Erythroblast (primary cell): ENCODE results near the gene PPARA.
A peak's percentile ranks its signal among the peaks of the same experiment; 100 is the strongest.
"Not testable (repeated sequence)": the region's sequence is repeated elsewhere in the genome, so short reads cannot be mapped to it uniquely, and the experiment has no call there.

Source experiments
- DNase-seq, 2 experiments: peaks; one replicate each; lab custom pipeline; 2025; lab: John Stamatoyannopoulos, UW
- GATA1 ChIP-seq: IDR thresholded peaks from 2 replicates; pipeline ENCODE4 v1.6.1; 2011; ENCODE audit warnings: low read depth, mild to moderate bottlenecking, control low read depth, low read length, moderate library complexity
- POLR2A ChIP-seq: IDR thresholded peaks from 2 replicates; pipeline ENCODE4 v1.6.1; 2011; ENCODE audit warnings: mild to moderate bottlenecking, low read length

The PPARA gene

DNA sequence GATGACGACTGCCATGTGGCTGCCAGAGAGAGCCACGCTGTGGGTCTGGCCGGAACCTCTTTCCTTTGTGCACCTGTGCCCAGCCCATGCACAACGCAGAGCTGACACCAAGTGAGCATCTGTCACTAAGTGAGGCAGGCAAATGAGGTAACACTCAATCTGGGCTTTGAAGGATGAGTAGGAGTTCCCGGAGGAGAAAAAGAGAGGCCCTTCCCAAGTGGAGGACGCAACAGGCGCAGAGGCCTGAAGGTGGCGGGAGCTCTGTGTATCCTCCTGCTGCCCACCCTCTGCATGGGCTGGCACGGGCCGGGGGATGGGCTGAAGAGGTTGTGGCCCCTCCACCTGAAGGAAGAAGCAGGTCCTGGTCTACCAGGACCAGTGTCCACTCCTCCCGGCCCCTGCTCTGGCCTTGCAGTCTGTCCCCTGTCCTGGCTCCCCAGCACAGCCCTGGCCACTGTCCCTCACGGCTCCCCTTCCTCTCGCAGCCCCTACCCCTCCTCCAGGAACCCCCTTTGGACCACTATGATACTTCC is 23.4 kb upstream of the PPARA start:
- TF ChIP-seq POLR2A (no peak), GATA1 (no peak)
- no peak for DNase-seq

DNA sequence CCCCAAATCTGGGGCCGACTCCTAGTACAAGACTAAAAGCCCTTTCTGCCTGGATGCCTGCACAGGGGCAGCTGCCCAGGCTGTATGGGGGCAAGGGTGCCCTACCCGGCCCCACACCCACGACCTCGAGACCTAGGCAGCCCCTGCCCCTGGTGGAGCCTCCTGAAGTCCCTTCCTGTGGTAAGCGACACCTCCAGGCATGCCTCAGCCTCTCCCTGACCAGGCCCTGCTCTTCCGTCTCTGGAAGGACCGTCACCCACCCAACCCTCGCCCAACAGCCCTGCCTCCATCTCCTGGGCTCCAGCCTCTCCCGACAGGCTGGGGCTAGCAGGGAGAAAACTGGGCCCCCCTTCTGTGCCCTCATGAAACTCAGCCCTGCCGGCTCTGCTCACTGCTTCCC is 22.8 kb upstream of the PPARA start:
- DNase-seq: no peak
- TF ChIP-seq GATA1 (no peak), POLR2A (no peak)

DNA sequence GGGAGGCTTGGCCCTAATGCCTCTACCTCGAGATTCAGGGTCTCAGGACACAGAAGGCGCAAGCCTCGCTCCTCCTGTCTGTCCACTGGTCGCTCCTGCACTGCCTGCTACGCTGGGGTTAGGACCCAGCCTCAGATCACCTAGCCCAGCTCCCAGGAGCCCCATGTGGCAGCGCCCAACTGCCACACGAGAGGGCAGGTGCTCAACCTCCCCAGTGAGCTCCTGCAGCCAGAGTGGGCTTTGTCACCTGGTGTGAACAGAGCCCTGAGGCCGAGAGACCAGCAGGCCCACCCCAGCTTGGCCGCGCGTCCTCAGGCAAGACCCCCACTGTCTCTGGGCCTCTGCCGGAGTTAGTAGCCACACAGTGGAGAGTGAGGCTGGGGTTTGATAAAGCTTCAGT is 21.7 kb upstream of the PPARA start:
- DNase-seq: no peak
- TF ChIP-seq POLR2A (no peak), GATA1 (no peak)

DNA sequence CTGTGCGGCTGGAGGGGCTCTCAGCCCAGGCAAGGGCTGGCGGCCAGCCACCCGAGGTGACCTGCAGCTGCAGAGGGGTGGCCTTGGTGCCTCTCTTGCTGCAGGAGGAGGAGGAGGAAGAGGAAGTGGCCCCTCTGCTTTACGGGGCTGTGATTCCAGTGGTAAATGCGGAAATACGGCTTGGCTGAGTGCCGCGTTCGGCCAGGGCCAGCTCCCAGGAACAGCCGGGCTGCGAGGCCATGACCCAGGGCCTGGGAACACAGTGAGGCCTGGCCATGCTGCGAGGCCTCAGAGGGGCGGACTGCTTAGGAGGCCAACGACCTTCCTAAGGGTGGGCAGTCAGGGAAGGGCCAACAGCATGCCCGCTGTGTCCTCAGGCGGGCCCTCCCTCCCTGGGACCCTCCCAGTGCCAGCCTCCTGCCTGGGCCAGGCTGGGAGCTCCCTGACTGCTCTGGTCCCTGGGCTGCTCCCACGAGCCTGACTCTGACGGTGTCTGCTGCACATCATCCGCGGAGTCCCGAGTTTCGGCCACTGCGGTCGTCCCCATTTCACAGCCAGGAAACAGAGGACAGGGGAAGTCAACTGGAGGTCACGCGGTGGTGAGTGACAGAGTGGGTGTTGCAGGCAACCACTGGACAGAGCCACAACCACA is 20.8 kb upstream of the PPARA start:
- TF ChIP-seq GATA1: no peak
- no peak for TF ChIP-seq POLR2A
- DNase-seq: no peak

DNA sequence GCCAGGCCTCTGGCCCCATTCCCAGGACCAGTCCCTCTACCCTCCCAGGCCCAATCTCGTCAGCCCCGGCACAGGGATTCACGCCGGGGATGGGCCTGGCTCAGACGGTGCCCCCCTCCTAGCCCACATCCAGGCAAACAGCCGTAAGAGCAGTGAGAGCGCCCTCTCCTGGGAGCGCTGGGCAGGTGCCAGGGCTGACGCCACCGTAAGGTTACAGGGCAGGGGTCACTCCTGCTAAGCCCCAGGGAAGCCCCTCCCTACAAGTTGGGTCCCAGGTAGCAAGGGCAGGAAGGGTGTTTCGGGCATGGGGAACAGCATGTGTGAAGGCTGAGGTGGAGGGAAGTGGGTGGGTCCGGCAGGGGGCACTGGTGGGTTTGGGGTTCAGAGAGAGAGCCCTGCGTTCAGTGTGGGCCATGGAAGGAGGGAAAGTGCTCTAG is 19.2 kb upstream of the PPARA start:
- TF ChIP-seq GATA1 (no peak), POLR2A (no peak)
- DNase-seq: peak in 1 of 2 experiments; percentile 29

DNA sequence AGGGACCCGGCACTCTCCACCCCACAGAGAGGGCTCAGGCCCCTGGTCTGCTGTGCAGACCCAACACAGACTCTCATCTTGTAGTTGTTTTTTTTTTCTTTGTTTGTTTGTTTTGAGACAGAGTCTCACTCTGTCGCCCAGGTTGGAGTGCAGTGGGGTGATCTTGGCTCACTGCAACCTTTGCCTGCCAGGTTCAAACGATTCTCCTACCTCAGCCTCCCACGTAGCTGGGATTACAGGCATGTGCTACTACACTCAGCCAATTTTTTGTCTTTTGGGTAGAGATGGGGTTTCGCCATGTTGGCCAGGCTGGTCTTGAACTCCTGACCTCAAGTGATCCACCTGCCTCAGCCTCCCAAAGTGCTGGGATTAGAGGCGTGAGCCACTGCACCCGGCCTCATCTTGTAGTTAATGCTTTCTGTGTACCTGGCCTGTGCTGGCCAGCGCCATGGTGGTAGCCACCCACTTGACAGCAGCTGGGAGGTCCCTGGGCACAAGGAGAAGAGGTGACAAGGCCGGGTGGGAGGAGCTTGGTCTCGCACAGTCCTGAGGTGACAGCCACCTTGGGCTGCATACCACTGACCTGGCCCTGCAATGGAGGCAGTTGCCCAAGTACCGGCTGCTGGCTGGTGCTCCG is 18.0 kb upstream of the PPARA start:
- not testable (repeated sequence) for DNase-seq

DNA sequence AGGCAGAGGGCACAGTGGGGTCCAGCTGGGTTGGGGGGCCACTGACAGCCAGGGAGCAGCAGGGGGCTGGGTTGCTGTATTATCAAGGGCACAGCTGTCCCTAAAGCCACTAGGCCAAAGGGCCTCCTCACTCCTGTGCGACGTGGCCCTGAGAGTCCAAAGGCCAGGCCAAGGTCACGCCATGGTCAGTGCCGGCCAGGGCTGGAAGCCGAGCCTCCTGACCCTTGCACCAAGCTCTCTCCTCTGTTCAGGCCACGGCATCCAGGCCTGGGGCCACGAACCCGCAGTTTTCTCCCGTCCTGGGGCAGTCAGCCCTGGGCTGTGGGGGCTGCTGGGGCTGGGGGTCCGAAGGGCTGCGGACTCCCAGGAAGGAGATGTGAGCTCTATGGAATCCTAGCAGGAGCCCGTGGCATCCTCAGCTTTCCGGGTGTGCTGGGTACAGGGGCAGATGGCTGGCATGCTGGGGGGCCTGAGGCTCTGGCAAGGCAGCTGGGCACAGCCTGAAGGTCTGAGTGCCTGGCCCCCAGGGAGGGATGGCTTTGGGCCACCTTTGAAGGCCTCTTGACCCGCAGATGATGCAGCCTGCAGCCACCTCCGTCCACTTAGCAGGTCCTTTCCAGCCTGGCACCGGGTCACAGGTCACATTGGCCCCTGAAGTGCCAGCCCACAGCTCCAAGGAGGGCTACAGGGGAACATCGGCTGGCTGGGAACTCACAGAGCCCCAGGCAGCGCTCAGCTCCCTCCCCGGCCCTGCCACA is 17.3 kb upstream of the PPARA start:
- no peak for TF ChIP-seq GATA1
- no peak for DNase-seq

DNA sequence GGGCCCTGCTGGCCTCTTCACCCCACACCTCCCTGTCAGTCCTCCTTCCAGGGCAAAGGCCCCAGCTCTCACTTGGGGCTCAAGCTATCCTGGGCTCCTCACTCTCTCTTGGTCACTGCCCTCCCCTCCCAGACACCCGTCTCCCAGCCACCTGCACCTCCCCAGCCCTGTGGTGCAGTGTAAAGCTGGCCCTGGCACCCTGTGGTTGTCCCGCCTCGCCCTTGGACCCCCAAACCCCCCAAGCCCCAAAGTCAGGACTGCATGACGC is 16.8 kb upstream of the PPARA start:
- TF ChIP-seq GATA1 (no peak), POLR2A (no peak)
- DNase-seq: no peak

DNA sequence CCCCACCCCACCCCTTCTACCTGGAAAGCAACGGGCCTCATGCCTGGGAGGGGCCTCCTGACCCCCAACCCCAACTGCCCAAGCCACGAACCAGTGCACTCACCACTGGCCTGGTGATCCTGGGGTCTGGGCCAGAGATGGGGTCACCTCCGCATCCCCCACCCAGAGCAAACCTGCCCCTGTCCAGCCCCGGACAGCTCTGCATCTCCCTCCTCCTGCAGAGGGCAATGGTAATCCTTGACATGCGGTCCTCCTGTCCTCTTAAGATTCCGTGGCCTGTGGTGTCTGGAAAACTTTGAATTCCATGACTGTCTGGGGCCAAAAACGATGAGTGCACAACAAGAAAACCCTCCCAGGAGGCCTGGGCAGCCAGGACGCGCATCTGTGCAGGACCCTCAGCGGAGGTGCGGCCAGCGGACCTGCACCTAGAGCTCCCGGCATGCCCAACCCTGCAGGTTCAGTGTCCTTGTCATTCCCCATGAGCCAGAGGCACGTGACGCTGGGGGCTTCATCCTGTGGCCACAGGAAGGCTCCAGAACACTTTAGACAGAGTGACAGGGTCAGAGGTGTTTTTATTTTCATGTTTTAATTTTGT is 16.1 kb upstream of the PPARA start:
- no peak for DNase-seq
- TF ChIP-seq POLR2A (no peak), GATA1 (no peak)

DNA sequence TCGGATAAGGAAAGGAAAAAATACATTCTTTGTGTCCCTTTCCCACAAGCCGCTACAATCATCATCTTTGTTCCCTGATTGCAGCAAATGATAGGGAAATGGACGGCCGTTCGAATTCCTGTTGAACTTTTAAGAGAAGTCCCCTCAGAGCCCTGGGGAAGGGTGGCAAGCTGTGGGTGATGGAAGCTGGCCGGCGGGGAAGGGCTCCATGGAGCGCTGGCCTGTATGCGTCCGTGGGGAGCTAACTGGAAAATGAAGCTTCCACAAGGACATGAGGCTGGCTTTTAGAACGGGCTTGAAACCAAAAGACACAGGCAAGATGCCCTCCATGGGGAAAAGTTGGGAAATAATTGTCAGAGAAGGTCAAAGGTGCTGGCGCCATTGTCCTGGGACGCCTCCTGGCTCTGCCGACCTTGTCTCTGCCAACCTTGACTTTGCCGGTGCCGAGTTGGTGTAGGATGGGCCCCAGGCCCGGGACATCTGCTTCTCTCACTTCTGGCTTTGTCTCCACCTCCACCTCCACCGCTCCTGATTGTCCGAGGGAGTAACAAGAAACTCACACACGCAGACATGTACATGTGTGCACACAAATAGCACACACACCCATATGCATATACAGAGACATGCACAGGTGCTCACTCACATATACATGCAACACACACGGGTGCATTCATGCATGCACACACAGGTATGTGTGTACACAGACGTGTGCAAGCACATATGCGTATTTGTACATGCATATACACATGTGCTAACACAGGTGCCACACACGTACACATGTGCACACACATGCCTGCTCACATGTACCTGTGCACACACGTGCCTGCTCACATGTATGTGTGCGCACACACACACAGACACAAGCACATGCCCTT is 14.5 kb upstream of the PPARA start:
- TF ChIP-seq GATA1 (no peak), POLR2A (no peak)

DNA sequence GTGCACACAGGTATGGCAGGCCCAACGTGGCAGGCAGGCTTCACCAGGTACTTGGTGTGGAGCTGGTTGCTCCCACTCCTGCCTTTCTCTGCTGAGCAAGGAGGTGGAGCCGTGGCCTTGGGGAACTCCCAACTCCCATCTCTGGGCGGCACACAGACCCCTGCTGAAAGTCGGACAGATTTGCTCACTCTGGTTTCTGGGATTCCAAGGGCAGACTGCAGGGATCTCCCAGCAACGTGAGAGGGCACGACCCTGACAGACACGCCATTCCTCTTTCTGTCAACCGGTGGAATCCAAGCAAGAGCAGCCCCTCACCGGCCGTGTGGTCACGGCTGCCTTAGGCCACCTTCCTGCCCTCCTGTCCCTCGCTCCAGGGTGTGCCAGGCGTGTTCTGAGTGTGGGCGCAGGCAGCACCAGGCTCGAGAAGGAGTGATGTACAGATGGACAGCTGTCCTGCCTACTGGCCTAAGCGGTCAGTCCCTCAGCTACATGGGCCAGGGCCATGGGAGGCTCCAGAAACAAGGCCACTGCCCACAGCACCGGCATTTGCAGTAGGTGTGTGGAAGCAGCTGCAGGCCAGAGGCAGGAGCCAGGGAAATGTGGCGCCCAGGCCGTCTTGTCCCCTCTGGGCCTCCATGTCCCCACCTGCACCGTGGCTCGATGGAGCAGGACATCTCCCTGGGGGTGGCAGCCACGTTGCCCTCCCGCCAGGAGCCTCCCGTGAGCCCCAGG is 13.7 kb upstream of the PPARA start:
- DNase-seq: no peak

More for the DNA sequence above, 14.5 kb upstream of the PPARA start:
- no peak for DNase-seq

DNA sequence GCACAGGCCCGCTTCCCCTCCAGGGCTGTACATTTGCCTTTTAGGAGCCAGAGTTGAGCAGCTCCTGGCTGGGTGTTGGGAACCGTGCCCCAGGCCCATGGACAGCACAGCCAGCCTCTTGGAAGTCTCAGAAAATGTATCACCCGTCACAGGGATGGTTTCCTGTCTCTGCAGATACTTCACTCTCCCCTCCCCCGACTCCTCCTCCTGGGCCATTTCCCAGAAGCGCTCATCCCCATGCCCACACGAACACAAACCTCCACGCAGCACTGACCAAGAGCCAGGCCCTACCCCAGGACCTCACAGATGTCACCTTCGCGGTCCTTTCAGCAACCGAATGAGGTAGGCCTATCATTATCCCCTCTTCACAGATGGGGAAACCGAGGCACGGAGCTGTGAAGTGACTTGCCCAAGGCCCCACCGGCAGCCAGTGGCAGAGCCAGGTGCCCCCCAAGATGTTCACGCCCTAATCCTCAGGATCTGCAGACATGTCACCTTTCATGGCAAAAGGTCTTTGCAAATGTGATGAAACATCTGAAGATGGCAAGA is 13.0 kb upstream of the PPARA start:
- DNase-seq: no peak
- no peak for TF ChIP-seq GATA1

More for the DNA sequence above, 13.7 kb upstream of the PPARA start:
- TF ChIP-seq POLR2A (no peak), GATA1 (no peak)

DNA sequence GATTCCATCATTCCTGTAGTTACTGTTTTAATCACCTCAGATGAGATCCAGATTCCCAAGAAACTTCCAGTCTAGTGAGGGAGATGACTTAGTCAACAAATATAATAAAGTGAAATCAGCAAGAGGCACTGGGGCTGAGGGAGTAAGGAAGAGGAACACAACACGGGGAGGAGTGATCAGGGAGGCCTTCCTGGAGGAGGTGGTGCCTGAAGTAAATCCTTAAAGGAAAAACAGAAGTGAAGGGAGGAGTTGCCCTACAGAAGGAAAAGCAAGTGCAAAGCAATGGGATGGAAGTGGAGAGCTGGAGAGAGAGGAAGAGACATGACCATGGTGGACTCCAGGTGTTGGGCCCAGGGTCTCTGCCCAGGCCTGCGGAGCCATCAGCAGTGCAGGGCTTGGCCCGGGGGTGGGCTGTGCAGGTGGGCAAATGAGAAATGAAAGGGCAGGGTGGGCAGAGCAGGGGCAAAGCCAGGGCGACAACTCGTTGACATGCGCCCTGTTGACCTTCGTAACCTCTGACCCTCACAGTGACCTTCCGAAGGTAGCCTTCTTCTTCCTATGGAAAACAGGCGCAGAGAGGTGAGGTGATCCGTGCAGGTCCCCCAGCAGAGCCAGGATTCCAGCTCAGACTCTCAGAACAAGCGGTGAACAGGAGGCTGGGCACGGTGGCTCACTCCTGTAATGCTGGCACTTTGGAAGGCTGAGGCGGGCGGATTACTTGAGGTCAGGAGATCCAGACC is 12.1 kb upstream of the PPARA start:
- no peak for DNase-seq
- TF ChIP-seq GATA1: no peak
- TF ChIP-seq POLR2A: no peak

DNA sequence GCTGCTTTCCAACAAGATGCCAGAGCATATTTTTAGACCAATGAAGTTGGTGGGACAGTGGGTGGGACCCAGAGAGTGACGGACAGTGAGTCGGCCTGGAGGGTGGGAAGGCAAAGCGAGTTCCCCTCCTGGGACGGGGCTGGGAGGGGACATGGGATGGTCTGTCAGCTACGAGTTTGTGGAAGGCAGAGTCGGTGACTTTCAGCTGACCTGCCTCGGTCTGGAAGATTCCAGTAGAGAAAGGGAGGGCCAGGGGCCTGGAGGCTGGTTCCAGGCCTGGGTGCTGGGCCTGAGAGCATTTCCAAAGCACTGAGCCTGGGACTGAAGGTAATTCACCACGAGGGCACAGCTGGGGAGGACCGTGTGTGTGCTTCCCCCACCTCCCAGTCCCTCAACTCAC is 10.9 kb upstream of the PPARA start:
- not testable (repeated sequence) for DNase-seq
